Measurements from ENCODE around the gene CRELD1. TPM values are rescaled to one million over a fixed set of nuclear protein-coding genes. Genes with fewer than 3 reads are reported as not detected.
A peak's percentile ranks its signal among the peaks of the same experiment; 100 is the strongest.

The CRELD1 gene
- total and polyA plus RNA-seq, 10 donors: 17.7 to 40.9 (median 30.6) TPM

DNA sequence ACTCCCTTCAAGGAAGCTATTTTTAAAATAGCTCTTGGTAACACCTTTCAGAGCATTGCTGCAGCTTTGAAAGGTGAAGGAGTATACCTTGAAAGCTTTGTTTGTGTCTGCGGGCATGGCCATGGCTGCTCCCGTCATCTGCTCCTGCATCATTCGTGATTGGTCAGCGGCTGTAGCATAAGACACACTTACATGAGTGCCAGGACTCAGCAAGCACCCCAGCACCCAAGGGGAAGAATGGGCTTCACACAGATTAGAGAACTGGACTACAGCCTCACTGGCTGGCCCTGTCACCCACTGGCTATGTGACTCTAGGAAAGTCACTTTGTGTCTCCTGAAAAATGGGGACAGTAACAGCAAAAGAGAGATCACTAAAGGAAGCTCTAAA, 36.0 kb downstream of the CRELD1 start:
- no peak for TF ChIP-seq POLR2AphosphoS5 (IDR thresholded peaks at IDR 0.05)
- TF ChIP-seq POLR2A (IDR thresholded peaks at IDR 0.05): no peak
- TF ChIP-seq, protein P1, sequence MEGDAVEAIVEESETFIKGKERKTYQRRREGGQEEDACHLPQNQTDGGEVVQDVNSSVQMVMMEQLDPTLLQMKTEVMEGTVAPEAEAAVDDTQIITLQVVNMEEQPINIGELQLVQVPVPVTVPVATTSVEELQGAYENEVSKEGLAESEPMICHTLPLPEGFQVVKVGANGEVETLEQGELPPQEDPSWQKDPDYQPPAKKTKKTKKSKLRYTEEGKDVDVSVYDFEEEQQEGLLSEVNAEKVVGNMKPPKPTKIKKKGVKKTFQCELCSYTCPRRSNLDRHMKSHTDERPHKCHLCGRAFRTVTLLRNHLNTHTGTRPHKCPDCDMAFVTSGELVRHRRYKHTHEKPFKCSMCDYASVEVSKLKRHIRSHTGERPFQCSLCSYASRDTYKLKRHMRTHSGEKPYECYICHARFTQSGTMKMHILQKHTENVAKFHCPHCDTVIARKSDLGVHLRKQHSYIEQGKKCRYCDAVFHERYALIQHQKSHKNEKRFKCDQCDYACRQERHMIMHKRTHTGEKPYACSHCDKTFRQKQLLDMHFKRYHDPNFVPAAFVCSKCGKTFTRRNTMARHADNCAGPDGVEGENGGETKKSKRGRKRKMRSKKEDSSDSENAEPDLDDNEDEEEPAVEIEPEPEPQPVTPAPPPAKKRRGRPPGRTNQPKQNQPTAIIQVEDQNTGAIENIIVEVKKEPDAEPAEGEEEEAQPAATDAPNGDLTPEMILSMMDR (IDR thresholded peaks at IDR 0.05 in 8 of 11, conservative IDR thresholded peaks at IDR 0.05 in 3 of 11): no peak
- no peaks in the 10 kb centered on the region for H3K9me3 ChIP-seq
- 96 to 98% (median 97%) methylated on average over 4 of the region's 4 CpGs for WGBS, 5 donors
- H3K4me1 ChIP-seq: no peaks in the 10 kb centered on the region
- peaks cover 15 to 100% (median 81%) of the 10 kb centered on the region in 6 donors for H3K36me3 ChIP-seq
- intact Hi-C loops (cut with DNase I; ENCODE audit: low total_unique reads): no loop called here
- H3K4me3 ChIP-seq: no peak overlapping the region
- H3K27me3 ChIP-seq (replicated peaks in 1 of 7): no peaks in the 10 kb centered on the region
- no peak overlapping the region for H3K27ac ChIP-seq
- DNase-seq: no peak

DNA sequence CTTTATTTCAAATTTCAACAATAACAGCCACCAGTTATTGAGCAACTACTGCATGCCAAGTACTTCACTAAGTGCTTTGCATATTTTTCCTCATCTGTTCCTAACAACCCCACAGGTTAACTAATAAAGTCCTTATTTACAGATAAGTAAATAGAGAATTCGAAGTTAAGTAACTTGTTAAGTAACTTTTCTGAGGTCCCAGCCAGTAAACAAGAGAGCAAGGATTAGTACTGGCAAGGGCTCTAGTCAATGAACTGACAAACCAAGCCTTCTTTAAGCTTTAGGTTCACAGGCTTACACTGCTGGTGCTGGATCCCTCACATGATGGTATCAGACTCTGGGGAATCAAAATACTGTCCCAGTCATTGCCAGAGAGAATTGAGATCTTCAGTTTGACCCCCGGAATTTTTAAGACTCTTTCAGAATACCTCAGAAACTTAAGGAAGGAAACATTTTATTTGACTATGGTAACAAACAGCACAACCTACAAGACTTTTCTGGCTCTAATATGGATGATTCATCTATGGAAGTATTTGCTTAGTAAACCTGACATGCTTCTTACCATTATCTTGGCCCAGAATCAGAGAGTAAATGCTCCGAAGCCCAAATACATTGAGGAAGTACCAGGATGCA, 36.5 kb downstream of the CRELD1 start:
- no peak for DNase-seq
- Histone ChIP-seq H3K27ac (no peak overlapping the region), H3K9me3 (no peaks in the 10 kb centered on the region), H3K4me1 (no peaks in the 10 kb centered on the region), H3K4me3 (no peak overlapping the region), H3K36me3 (peaks cover 15 to 100% (median 86%) of the 10 kb centered on the region in 6 donors), H3K27me3 (replicated peaks in 1 of 7) (no peaks in the 10 kb centered on the region)
- TF ChIP-seq POLR2A (IDR thresholded peaks at IDR 0.05) (no peak), POLR2AphosphoS5 (IDR thresholded peaks at IDR 0.05) (no peak)
- TF ChIP-seq, protein P1 (IDR thresholded peaks at IDR 0.05 in 8 of 11, conservative IDR thresholded peaks at IDR 0.05 in 3 of 11): no peak
- 89 to 95% (median 93%) methylated on average over 3 of the region's 3 CpGs for WGBS, 5 donors
- intact Hi-C loops (cut with DNase I; ENCODE audit: low total_unique reads): no loop called here

DNA sequence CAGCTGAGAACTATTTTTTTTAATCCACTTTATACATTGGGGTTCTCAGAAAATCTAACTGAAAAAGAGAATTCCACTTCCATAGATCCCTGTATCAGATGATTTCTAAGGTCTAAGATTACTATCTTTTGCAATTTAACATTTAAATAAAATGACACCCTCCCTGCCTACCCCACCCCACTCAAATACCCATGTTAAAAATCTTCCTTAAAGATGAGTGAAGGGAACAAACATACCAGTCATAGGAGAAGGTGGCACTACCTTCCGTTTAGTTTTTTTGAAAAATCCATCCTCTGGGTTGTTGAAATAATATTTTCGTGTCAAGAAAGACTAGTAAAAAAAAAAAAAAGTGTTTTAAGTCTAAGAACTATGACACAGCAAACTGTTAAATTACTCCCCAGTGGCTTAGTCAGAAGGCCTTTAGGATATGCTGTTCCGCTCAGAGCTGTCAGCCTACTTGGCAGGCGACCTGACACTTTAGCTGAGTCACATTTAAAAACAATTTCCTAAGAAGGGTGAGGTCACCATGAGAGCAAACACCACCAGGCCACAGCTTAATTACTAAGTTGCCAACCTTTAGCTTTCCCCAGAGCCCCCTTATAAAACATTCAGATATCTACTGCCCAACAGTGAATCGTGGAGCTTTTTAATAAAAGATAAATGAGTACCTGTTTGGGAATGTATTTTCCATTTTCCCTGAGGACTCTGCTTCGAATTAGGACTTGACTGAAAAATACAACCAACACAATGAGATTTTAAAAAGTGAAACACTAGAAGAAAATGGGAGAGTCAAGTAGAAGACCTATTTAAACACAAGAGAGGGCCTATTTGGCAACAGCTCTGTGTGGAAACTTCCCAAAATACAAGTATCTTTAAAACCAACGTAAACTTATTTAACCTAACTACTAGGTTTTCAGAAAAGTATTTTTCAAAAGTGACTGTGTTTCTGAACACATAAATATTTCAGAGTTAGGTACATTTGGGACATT, 43.4 kb downstream of the CRELD1 start:
- intact Hi-C loops (cut with DNase I; ENCODE audit: low total_unique reads): no loop called here
- no peak overlapping the region for H3K4me3 ChIP-seq
- peak overlapping the region in 6 of 8 donors; percentile 6 to 79 (median 63) for H3K27ac ChIP-seq
- WGBS, 5 donors: 45 to 67% (median 51%) methylated on average over 7 of the region's 7 CpGs
- H3K36me3 ChIP-seq: peaks cover 13 to 99% (median 57%) of the 10 kb centered on the region in 6 donors
- DNase-seq: no peak
- no peaks in the 10 kb centered on the region for H3K9me3 ChIP-seq
- TF ChIP-seq, protein P1 (IDR thresholded peaks at IDR 0.05 in 8 of 11, conservative IDR thresholded peaks at IDR 0.05 in 3 of 11): no peak
- peak in 1 of 3 donors; percentile 59 for TF ChIP-seq POLR2AphosphoS5 (IDR thresholded peaks at IDR 0.05)
- no peaks in the 10 kb centered on the region for H3K27me3 ChIP-seq (replicated peaks in 1 of 7)
- H3K4me1 ChIP-seq: peaks cover 0 to 58% (median 15%) of the 10 kb centered on the region in 6 donors
